IPS-NIHi11 (cell line): ENCODE results near the gene KAT8.
"Not testable (repeated sequence)": the region's sequence is repeated elsewhere in the genome, so short reads cannot be mapped to it uniquely, and the experiment has no call there.

Source experiments
- DNase-seq: peaks from one replicate; pipeline ENCODE4 v3.0.0; 2012; ENCODE audit warnings: mixed read lengths, low spot score

The KAT8 gene

GRCh38 chr16:31149332-31149731 is 31.9 kb downstream of the KAT8 start:
- DNase-seq = no peak

GRCh38 chr16:31149894-31150890 is 32.7 kb downstream of the KAT8 start, which contains the start of gene PRSS36:
TSS of gene PRSS36 (minus strand) at chr16:31150066. CDS start at chr16:31150035, 31 bp downstream.
- DNase-seq = peak; percentile 5

GRCh38 chr16:31150976-31151375 is 33.5 kb downstream of the KAT8 start:
- DNase-seq = not testable (repeated sequence)

GRCh38 chr16:31157136-31157535 is 39.7 kb downstream of the KAT8 start:
- DNase-seq = no peak

- DNase-seq = no peak
Measured at GRCh38 chr16:31167315-31167714, 49.9 kb downstream of the KAT8 start.

DNA sequence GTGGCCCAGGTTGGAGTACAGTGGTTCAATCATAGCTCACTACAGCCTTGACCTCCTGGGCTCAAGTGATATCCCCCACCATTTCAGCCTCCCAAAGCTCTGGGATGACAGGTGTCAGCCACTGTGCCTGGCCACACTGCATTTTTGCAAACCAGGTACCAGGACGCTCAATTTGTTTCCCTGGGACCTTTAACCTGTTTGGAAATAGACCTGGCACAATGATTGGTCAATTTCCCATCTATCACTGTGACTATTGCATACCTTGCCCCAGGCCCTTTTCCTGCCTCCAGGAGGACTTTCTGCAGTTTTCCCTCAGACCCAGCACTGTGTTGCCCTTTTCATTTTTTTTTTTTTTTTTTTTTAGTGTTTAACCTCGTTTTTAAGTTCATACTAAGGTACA is 51.4 kb downstream of the KAT8 start:
- DNase-seq = no peak

DNA sequence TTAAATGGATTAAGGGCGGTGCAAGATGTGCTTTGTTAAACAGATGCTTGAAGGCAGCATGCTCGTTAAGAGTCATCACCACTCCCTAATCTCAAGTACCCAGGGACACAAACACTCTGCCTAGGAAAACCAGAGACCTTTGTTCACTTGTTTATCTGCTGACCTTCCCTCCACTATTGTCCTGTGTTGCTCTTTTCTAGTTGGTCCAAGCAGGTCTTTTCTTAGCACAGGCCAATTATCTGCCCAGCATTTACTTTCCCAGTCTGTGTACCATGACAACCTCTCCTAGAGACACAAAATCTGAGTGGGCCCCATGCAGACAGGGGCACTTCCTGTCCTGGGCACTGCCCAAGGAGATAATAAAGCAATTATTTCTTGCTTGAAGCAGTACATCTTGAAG is 52.6 kb downstream of the KAT8 start:
- DNase-seq = not testable (repeated sequence)

- no peak for DNase-seq
Measured at GRCh38 chr16:31177136-31177535, 59.7 kb downstream of the KAT8 start.

DNA sequence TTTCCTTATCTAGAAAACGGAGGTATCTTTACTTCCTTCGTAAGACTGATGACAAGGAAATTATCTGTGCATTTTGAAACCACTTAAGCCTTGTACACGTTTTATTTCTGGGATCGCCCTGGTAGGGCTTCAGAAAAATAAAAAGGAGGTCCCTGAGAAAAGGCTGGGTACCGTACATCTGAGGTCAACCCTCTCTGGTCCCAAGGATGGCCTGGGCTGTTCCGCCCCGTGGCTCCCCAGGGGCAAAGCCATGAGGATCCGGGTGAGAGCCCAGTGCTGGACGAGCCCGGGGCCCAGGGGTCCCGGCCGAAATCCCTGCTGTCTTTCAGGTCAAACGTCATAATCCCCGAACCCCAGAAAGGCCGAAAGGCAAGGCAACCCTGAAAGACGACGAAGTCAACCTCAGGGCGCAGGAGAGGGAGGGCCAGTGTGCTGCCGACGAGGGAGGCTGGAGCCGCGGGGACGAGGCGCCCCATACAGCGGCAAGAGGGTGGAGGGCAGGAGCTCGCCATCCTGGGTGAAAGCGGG is 61.8 kb downstream of the KAT8 start:
- DNase-seq = no peak

DNA sequence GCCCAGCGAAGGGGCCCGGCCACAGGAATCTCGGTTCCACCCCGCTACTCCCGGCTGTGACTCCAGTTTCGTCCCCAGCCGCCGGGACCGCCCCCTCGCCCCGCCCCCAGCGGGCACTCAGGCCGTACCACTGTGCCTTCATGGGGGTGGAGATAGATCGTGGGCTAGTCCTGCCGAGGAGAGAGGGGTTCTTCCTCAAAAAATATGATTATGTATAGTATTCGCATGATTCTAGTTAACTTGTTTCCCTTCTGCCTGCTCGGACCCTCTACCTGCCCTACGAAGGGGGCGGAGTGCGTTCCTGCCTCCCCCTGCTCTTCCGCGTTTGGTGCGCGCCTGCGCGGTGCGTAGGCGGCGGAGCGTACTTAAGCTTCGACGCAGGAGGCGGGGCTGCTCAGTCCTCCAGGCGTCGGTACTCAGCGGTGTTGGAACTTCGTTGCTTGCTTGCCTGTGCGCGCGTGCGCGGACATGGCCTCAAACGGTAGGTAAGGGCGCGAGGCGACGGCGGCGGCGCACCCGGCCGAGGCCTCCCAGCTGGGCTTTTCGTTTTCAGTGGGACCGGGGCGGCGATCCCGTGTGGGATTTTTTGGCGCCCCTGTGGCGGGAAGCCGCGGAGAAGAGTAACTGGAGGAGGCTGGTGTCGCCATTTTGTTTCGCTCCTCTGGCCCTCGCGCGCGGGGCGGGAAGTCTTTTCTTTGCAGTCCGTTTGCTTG is 62.4 kb downstream of the KAT8 start, which contains the start of gene FUS:
TSS of gene FUS (plus strand) at position 393 of the 713 bp plus-strand sequence. CDS start at position 469, 76 bp downstream.
- DNase-seq = peak; percentile 97
